Effector CD8-positive, alpha-beta T cell (primary cell): Measurements from ENCODE around the gene COL4A3.

Experiments
- DNase-seq: peaks from one replicate; lab custom pipeline; 2025; lab: John Stamatoyannopoulos, UW
- total RNA-seq, 4 experiments: gene quantifications; one replicate each; lab custom pipeline; 2026; lab: John Stamatoyannopoulos, UW

COL4A3 gene
- total RNA-seq = 0 to 0.18 (median 0.09) reads per million in 4 experiments

GRCh38 chr2:227163998-227164762 is at the start of gene COL4A3, which contains the start of gene COL4A4:
Gene COL4A3 (plus strand): TSS chr2:227164624. CDS start chr2:227164727, 103 bp downstream.
Gene COL4A4 (minus strand): TSS chr2:227164205. CDS start chr2:227147483, 16,722 bp downstream.
- no peak for DNase-seq

- DNase-seq = no peak
Observed at GRCh38 chr2:227115761-227116160, 48.7 kb upstream of the COL4A3 start.

- DNase-seq = no peak
Observed at GRCh38 chr2:227117027-227117426, 47.4 kb upstream of the COL4A3 start.

- no peak for DNase-seq
Observed at GRCh38 chr2:227117852-227118251, 46.6 kb upstream of the COL4A3 start.

GRCh38 chr2:227118353-227118752 is 46.1 kb upstream of the COL4A3 start:
- DNase-seq = no peak

- DNase-seq = no peak
Observed at GRCh38 chr2:227123697-227124096, 40.7 kb upstream of the COL4A3 start.

- no peak for DNase-seq
Observed at GRCh38 chr2:227124811-227125210, 39.6 kb upstream of the COL4A3 start.

GRCh38 chr2:227125506-227125905 is 38.9 kb upstream of the COL4A3 start:
- DNase-seq = no peak

- DNase-seq = no peak
Observed at GRCh38 chr2:227127201-227127600, 37.2 kb upstream of the COL4A3 start.

GRCh38 chr2:227130636-227131035 is 33.8 kb upstream of the COL4A3 start:
- DNase-seq = no peak

- no peak for DNase-seq
Observed at GRCh38 chr2:227132986-227133385, 31.4 kb upstream of the COL4A3 start.

GRCh38 chr2:227134591-227134990 is 29.8 kb upstream of the COL4A3 start:
- no peak for DNase-seq

- no peak for DNase-seq
Observed at GRCh38 chr2:227141301-227141700, 23.1 kb upstream of the COL4A3 start.

GRCh38 chr2:227143895-227144294 is 20.5 kb upstream of the COL4A3 start:
- no peak for DNase-seq

- DNase-seq = no peak
Observed at GRCh38 chr2:227146456-227146855, 18.0 kb upstream of the COL4A3 start.

- no peak for DNase-seq
Observed at GRCh38 chr2:227147023-227147422, 17.4 kb upstream of the COL4A3 start.

- DNase-seq = no peak
Observed at GRCh38 chr2:227148106-227148505, 16.3 kb upstream of the COL4A3 start.

- no peak for DNase-seq
Observed at GRCh38 chr2:227150222-227150936, 14.0 kb upstream of the COL4A3 start.

- no peak for DNase-seq
Observed at GRCh38 chr2:227152093-227152766, 12.2 kb upstream of the COL4A3 start.

GRCh38 chr2:227153307-227153706 is 11.1 kb upstream of the COL4A3 start:
- DNase-seq = no peak

GRCh38 chr2:227153758-227154486 is 10.5 kb upstream of the COL4A3 start:
- DNase-seq = no peak
